ENCODE data around the gene CFAP251.

CFAP251 gene

DNA sequence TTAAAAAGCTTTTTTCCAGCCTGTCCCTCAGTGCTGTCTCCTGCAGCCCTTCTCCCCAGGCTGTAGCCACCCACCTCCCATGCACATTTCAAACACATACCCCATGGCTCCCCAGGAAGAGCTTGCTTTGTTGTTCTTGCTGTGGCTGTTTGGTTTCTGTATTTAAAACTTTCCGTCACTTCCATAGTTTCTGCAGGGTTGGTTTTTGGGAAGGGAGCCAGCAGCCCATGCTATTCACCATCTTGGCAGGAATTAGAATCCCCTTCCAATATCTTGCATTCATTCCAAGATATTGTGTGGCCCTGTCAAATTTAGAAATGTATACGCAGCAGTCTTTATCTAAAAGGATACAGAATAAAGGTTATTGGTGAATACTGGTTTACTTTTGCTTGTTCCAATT is 29.6 kb downstream of the CFAP251 start:
- ChIA-PET POLR2A (no interaction called here), CTCF (interaction anchor here (0.6 kb wide), 1 partner anchor 174 kb away, joined by 6 read pairs; no protein-coding TSS in a partner anchor)
- Histone ChIP-seq H3K4me3 (ENCODE audit: low read depth, low read length) (no peak overlapping the region), H3K4me1 (ENCODE audit: control insufficient read depth, insufficient read depth, low read length) (no peaks in the 10 kb centered on the region), H3K9me3 (ENCODE audit: control insufficient read depth, insufficient read depth, low read depth, low read length) (no peaks in the 10 kb centered on the region), H3K36me3 (ENCODE audit: control insufficient read depth in 2 of 2, insufficient read depth in 1 of 2, low read length in 2 of 2) (peaks cover 0 to 3% of the 10 kb centered on the region in 2 experiments; a peak in 2 of 3 replicates), H3K27ac (ENCODE audit: extremely low read depth, low read depth, low read length) (no peak overlapping the region)
- TF ChIP-seq ZNF23 (tag by site-specific recombination; IDR thresholded peaks at IDR 0.05; ENCODE audit: borderline replicate concordance) (no peak), IKZF3 (tag by site-specific recombination; IDR thresholded peaks at IDR 0.05) (no peak), ZNF354C (tag by site-specific recombination; IDR thresholded peaks at IDR 0.05; ENCODE audit: borderline replicate concordance, low read depth) (no peak)

DNA sequence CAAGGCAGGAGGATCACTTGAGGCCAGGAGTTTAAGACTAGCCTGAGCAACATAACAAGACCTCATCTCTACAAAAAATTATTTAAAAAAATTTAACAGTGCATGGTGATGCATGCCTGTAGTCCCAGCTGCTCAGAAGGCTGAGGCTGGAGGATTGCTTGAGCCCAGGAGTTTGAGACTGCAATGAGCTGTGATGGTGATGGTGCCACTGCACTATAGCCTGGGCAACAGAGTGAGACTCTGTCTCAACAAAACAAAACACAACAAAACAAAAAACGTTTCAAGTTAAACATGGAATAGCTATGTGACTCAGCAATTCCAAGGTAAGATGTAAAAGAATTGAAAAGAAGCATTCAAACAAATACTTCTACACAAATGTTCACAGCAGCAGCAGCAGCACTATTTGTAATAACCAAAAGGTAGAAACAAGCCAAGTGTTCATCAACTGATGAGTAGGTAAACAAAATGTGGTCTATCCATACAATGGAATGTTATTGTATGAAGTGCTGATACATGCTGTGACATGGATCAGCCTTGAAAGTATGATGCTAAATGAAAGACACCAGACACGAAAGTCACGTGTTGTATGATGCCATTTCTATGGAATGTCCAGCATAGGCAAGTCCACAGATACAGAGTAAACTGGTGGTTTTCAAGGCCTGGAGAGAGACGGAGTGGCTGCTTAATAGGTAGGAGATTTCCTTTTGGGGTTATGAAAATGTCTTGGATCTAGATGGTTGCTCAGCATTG is 31.4 kb downstream of the CFAP251 start:
- no peak overlapping the region for H3K4me3 ChIP-seq (ENCODE audit: low read depth, low read length)
- H3K9me3 ChIP-seq (ENCODE audit: control insufficient read depth, insufficient read depth, low read depth, low read length), result no peaks in the 10 kb centered on the region
- H3K4me1 ChIP-seq (ENCODE audit: control insufficient read depth, insufficient read depth, low read length), result no peaks in the 10 kb centered on the region
- H3K36me3 ChIP-seq (ENCODE audit: control insufficient read depth in 2 of 2, insufficient read depth in 1 of 2, low read length in 2 of 2), result no peaks in the 10 kb centered on the region
- TF ChIP-seq ZNF10 (tag by site-specific recombination; IDR thresholded peaks at IDR 0.05) (peak; percentile 84), ZNF704 (tag by site-specific recombination; IDR thresholded peaks at IDR 0.05) (no peak), ZNF366 (tag by site-specific recombination; conservative IDR thresholded peaks at IDR 0.05) (peak; percentile 50)
- H3K27ac ChIP-seq (ENCODE audit: extremely low read depth, low read depth, low read length), result no peak overlapping the region
- CTCF ChIA-PET, result no interaction called here
- POLR2A ChIA-PET, result no interaction called here

DNA sequence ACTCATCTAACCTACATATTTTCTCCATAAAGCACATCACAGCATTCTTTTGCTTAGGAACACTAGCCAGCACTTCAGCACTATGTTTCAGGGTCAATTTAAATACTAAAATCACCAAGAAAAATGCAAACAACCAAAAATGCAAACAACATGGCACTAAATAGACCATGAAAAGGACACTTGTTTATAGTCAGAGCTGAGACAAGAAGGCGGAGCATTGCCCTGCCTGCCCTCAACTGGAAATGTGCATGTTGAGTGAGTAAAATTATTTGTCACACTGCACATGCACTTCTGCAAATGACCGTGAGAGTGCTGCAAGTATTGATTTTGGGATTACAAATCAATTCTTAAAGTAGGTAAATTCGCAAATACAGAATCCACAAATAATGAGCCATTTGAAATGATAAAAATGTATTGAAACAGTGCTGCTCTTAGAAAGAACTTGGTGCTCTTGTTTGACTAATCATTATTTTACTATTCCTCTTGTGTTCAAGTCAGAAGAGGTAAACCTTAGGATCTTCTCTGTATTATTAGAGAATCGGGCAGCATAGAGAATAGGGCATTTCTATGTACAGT is 34.8 kb downstream of the CFAP251 start:
- Histone ChIP-seq H3K27ac (ENCODE audit: extremely low read depth, low read depth, low read length) (no peak overlapping the region), H3K9me3 (ENCODE audit: control insufficient read depth, insufficient read depth, low read depth, low read length) (no peaks in the 10 kb centered on the region), H3K4me3 (ENCODE audit: low read depth, low read length) (no peak overlapping the region), H3K36me3 (ENCODE audit: control insufficient read depth in 2 of 2, insufficient read depth in 1 of 2, low read length in 2 of 2) (no peaks in the 10 kb centered on the region), H3K4me1 (ENCODE audit: control insufficient read depth, insufficient read depth, low read length) (no peaks in the 10 kb centered on the region)
- ChIA-PET CTCF (no interaction called here), POLR2A (no interaction called here)
- no peak for TF ChIP-seq ZNF501 (tag by site-specific recombination; IDR thresholded peaks at IDR 0.05)
- peak; percentile 62 for TF ChIP-seq SETDB1 (IDR thresholded peaks at IDR 0.05; ENCODE audit: insufficient read length, low read length)
- TF ChIP-seq TRIM28 (IDR thresholded peaks at IDR 0.05; ENCODE audit: borderline replicate concordance, low read length), result peak; percentile 42; the same call in 1 of the 2 replicates

DNA sequence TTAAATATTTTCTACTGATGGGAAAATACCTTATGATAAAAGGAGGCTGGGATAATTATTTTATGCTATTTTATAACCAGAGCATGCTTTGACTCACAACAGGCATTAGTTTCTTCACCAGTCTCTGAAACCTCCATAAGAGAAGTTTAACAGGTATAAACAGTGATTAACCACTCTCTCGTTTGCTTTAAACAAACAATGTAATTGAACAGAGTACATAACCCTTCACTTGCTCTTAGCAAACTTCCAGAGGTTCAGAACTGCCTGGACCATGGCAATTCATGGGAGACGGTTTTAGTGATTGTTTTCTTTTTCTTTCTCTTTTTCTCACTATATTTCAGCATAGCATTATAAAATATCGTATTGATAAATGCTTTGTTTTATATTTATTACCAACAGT is 35.3 kb downstream of the CFAP251 start:
- no peaks in the 10 kb centered on the region for H3K36me3 ChIP-seq (ENCODE audit: control insufficient read depth in 2 of 2, insufficient read depth in 1 of 2, low read length in 2 of 2)
- POLR2A ChIA-PET, result no interaction called here
- no peak overlapping the region for H3K4me3 ChIP-seq (ENCODE audit: low read depth, low read length)
- H3K27ac ChIP-seq (ENCODE audit: extremely low read depth, low read depth, low read length), result no peak overlapping the region
- H3K9me3 ChIP-seq (ENCODE audit: control insufficient read depth, insufficient read depth, low read depth, low read length), result no peaks in the 10 kb centered on the region
- H3K4me1 ChIP-seq (ENCODE audit: control insufficient read depth, insufficient read depth, low read length), result no peaks in the 10 kb centered on the region
- CTCF ChIA-PET, result interaction anchor here (0.6 to 0.9 kb wide), 3 partner anchors 10 to 97 kb away, joined by 3 to 6 read pairs (median 3); partner anchors contain the start of gene CFAP251
- TF ChIP-seq ZNF280C (tag by site-specific recombination; IDR thresholded peaks at IDR 0.05) (no peak), ZNF777 (tag by site-specific recombination; IDR thresholded peaks at IDR 0.05; ENCODE audit: borderline replicate concordance) (no peak), KLF17 (tag by site-specific recombination; IDR thresholded peaks at IDR 0.05) (no peak)
- TF ChIP-seq, protein P1, sequence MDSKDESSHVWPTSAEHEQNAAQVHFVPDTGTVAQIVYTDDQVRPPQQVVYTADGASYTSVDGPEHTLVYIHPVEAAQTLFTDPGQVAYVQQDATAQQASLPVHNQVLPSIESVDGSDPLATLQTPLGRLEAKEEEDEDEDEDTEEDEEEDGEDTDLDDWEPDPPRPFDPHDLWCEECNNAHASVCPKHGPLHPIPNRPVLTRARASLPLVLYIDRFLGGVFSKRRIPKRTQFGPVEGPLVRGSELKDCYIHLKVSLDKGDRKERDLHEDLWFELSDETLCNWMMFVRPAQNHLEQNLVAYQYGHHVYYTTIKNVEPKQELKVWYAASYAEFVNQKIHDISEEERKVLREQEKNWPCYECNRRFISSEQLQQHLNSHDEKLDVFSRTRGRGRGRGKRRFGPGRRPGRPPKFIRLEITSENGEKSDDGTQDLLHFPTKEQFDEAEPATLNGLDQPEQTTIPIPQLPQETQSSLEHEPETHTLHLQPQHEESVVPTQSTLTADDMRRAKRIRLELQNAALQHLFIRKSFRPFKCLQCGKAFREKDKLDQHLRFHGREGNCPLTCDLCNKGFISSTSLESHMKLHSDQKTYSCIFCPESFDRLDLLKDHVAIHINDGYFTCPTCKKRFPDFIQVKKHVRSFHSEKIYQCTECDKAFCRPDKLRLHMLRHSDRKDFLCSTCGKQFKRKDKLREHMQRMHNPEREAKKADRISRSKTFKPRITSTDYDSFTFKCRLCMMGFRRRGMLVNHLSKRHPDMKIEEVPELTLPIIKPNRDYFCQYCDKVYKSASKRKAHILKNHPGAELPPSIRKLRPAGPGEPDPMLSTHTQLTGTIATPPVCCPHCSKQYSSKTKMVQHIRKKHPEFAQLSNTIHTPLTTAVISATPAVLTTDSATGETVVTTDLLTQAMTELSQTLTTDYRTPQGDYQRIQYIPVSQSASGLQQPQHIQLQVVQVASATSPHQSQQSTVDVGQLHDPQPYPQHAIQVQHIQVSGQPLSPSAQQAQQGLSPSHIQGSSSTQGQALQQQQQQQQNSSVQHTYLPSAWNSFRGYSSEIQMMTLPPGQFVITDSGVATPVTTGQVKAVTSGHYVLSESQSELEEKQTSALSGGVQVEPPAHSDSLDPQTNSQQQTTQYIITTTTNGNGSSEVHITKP (tag by site-specific recombination; IDR thresholded peaks at IDR 0.05), result no peak
- TF ChIP-seq, protein P2, sequence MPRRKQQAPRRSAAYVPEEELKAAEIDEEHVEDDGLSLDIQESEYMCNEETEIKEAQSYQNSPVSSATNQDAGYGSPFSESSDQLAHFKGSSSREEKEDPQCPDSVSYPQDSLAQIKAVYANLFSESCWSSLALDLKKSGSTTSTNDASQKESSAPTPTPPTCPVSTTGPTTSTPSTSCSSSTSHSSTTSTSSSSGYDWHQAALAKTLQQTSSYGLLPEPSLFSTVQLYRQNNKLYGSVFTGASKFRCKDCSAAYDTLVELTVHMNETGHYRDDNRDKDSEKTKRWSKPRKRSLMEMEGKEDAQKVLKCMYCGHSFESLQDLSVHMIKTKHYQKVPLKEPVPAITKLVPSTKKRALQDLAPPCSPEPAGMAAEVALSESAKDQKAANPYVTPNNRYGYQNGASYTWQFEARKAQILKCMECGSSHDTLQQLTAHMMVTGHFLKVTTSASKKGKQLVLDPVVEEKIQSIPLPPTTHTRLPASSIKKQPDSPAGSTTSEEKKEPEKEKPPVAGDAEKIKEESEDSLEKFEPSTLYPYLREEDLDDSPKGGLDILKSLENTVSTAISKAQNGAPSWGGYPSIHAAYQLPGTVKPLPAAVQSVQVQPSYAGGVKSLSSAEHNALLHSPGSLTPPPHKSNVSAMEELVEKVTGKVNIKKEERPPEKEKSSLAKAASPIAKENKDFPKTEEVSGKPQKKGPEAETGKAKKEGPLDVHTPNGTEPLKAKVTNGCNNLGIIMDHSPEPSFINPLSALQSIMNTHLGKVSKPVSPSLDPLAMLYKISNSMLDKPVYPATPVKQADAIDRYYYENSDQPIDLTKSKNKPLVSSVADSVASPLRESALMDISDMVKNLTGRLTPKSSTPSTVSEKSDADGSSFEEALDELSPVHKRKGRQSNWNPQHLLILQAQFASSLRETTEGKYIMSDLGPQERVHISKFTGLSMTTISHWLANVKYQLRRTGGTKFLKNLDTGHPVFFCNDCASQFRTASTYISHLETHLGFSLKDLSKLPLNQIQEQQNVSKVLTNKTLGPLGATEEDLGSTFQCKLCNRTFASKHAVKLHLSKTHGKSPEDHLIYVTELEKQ (tag by site-specific recombination; IDR thresholded peaks at IDR 0.05; ENCODE audit: borderline replicate concordance), result no peak
